ENCODE data around the gene GRM7.

- TF ChIP-seq CTCF (IDR thresholded peaks at IDR 0.05) (no peak), POLR2A (IDR thresholded peaks at IDR 0.05) (no peak)
Measured at GRCh38 chr3:7543294-7543880, 682.5 kb downstream of the GRM7 start.
